ENCODE results near the gene PPP1R18. TPM values are rescaled to one million over a fixed set of nuclear protein-coding genes. Genes with fewer than 3 reads are reported as not detected.

Gene PPP1R18
- total and polyA plus RNA-seq, 9 of the 15 experiments (the other 6 are each of a cell fraction or from before 2014, with no cell fraction given) = 12.0 to 99.2 (median 42.6) TPM

DNA sequence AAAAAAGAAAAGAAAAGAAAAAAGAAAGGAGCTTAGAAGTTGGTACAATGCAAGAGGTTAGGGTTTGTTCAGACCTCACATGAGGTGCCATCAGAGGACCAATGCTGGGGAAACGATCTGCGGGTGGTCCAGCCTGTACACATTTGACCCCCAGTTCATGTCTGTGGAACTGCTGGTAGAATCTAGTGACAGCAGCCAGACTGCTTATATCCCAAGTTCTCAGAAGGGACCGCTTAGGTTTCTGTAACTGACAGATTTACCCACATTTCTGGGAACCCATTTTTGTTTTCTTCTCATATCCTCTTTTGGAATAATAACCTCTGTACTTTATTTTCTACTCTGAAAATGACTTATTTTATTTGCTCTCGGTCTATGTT lies 4.7 kb downstream of the PPP1R18 start (continued):
- TF ChIP-seq, protein P1, sequence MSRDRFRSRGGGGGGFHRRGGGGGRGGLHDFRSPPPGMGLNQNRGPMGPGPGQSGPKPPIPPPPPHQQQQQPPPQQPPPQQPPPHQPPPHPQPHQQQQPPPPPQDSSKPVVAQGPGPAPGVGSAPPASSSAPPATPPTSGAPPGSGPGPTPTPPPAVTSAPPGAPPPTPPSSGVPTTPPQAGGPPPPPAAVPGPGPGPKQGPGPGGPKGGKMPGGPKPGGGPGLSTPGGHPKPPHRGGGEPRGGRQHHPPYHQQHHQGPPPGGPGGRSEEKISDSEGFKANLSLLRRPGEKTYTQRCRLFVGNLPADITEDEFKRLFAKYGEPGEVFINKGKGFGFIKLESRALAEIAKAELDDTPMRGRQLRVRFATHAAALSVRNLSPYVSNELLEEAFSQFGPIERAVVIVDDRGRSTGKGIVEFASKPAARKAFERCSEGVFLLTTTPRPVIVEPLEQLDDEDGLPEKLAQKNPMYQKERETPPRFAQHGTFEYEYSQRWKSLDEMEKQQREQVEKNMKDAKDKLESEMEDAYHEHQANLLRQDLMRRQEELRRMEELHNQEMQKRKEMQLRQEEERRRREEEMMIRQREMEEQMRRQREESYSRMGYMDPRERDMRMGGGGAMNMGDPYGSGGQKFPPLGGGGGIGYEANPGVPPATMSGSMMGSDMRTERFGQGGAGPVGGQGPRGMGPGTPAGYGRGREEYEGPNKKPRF (IDR thresholded peaks at IDR 0.05; ENCODE audit: low read depth, low read length) = no peak
- TF ChIP-seq FOSL1 (tag; conservative IDR thresholded peaks at IDR 0.05) (no peak), CC2D1A (IDR thresholded peaks at IDR 0.05) (peak; percentile 87; the same call in 1 of the 2 replicates), MEIS2 (IDR thresholded peaks at IDR 0.05; ENCODE audit: partially characterized antibody) (peak; percentile 79), ZNF511 (CRISPR knock-in tag; IDR thresholded peaks at IDR 0.05) (no peak), TRIM25 (IDR thresholded peaks at IDR 0.05; ENCODE audit: borderline replicate concordance) (0 out of 2 replicates have a peak, but pooled peaks have one; percentile 41), IFI16 (CRISPR knock-in tag; IDR thresholded peaks at IDR 0.05) (0 out of 2 replicates have a peak, but pooled peaks have one; percentile 7), MTA2 (IDR thresholded peaks at IDR 0.05; ENCODE audit: low read depth) (0 out of 2 replicates have a peak, but pooled peaks have one; percentile 15), E2F8 (IDR thresholded peaks at IDR 0.05; ENCODE audit: low read depth, partially characterized antibody) (peak; percentile 7)
- TF ChIP-seq, protein P2, sequence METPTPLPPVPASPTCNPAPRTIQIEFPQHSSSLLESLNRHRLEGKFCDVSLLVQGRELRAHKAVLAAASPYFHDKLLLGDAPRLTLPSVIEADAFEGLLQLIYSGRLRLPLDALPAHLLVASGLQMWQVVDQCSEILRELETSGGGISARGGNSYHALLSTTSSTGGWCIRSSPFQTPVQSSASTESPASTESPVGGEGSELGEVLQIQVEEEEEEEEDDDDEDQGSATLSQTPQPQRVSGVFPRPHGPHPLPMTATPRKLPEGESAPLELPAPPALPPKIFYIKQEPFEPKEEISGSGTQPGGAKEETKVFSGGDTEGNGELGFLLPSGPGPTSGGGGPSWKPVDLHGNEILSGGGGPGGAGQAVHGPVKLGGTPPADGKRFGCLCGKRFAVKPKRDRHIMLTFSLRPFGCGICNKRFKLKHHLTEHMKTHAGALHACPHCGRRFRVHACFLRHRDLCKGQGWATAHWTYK (CRISPR knock-in tag; IDR thresholded peaks at IDR 0.05) = no peak; the same call in 1 of the 2 replicates
